ENCODE results near the gene MEIS1. TPM values are rescaled to one million over a fixed set of nuclear protein-coding genes. Genes with fewer than 3 reads are reported as not detected.

The MEIS1 gene
- total and polyA plus RNA-seq, 2 of the 8 experiments (the other 6 are each of a cell fraction or from before 2014, with no cell fraction given), result 0.17 to 1.2 TPM

- no peak for TF ChIP-seq SP4 (IDR thresholded peaks at IDR 0.05; ENCODE audit: low read length)
- TF ChIP-seq TEAD4 (IDR thresholded peaks at IDR 0.05; ENCODE audit: low read depth, low read length), result no peak
Measured at GRCh38 chr2:66555091-66555490, 120.2 kb downstream of the MEIS1 start (continued).

All from H1 (cell line).